Body of pancreas (tissue), 4 donors: ENCODE measurements around the gene DTNB.

Experiments
- POLR2A ChIP-seq, 3 donors: fragments of 450-650 bp; IDR thresholded peaks; one replicate each; pipeline ENCODE4 v1.6.1; 2016; ENCODE audit warnings: antibody characterized with exemption in 3 of 3, mild to moderate bottlenecking in 2 of 3
- TF ChIP-seq, protein P1 (sequence below), 7 experiments: fragments of 450-650 bp in 4 of 7; fragments of 200-600 bp in 3 of 7; sonication (generic) in 3 of 7; IDR thresholded peaks; one replicate each; pipeline ENCODE4 v1.5.1; 2016 to 2019; ENCODE audit warnings: antibody characterized with exemption in 7 of 7

DNA sequence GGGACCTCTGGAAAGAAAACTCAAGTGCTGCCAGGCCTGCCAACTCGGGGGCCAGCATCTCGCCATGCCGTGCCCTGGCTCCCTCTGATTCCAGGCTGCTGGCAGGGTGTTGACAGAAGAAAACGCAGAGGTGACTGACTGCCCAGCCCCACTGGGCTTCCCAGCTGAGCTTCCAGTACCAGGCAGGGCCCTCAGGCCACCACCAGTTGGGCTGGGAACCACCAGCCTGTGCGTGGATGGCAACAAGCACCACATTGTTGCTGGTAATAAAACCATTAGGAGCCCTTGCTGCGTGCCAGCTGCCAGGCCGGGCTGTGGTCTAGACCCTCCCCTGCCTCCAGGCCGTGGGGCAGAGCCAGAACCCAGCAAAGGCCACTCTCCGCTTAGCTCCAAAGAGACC, 340.8 kb downstream of the DTNB start:
- TF ChIP-seq, protein P1, sequence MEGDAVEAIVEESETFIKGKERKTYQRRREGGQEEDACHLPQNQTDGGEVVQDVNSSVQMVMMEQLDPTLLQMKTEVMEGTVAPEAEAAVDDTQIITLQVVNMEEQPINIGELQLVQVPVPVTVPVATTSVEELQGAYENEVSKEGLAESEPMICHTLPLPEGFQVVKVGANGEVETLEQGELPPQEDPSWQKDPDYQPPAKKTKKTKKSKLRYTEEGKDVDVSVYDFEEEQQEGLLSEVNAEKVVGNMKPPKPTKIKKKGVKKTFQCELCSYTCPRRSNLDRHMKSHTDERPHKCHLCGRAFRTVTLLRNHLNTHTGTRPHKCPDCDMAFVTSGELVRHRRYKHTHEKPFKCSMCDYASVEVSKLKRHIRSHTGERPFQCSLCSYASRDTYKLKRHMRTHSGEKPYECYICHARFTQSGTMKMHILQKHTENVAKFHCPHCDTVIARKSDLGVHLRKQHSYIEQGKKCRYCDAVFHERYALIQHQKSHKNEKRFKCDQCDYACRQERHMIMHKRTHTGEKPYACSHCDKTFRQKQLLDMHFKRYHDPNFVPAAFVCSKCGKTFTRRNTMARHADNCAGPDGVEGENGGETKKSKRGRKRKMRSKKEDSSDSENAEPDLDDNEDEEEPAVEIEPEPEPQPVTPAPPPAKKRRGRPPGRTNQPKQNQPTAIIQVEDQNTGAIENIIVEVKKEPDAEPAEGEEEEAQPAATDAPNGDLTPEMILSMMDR (IDR thresholded peaks at IDR 0.05): no peak
- no peak for TF ChIP-seq POLR2A (IDR thresholded peaks at IDR 0.05)
